A673 (cell line): ENCODE measurements around the gene AMACR. TPM values are rescaled to one million over a fixed set of nuclear protein-coding genes. Genes with fewer than 3 reads are reported as not detected.
A peak's percentile ranks its signal among the peaks of the same experiment; 100 is the strongest.

Experiments used
- Bru-seq: library from RNA; stranded (reverse); fragments of 400-500 nt; gene quantifications from one replicate; lab custom pipeline; 2021; lab: Mats Ljungman, UMichigan
- BruChase-seq, 2 experiments: library from RNA; stranded (reverse); fragments of 400-500 nt; gene quantifications; one replicate each; lab custom pipeline; 2021; lab: Mats Ljungman, UMichigan
- BruUV-seq: library from RNA; stranded (reverse); fragments of 400-500 nt; replicated peaks from 2 replicates; lab custom pipeline; 2021; lab: Mats Ljungman, UMichigan
- CTCF ChIA-PET: fragments of 300-600 bp; sonication (Branson Sonifier 250); formaldehyde crosslinking; loops from one replicate; lab custom pipeline; 2022; ENCODE audit warnings: antibody characterized with exemption; lab: Charles Lee
- POLR2A ChIA-PET: fragments of 300-600 bp; sonication (Branson Sonifier 250); formaldehyde crosslinking; loops from one replicate; lab custom pipeline; 2022; ENCODE audit warnings: antibody characterized with exemption; ENCODE audit not compliant: low non-redundant PET; lab: Charles Lee
- DNase-seq: peaks from one replicate; pipeline ENCODE4 v3.0.0-alpha.2; 2015; ENCODE audit warnings: low spot score
- H3K27ac ChIP-seq: fragments of 200-600 bp; sonication (generic); 2 replicates; pipeline ENCODE4 v1.5.1; 2016; ENCODE audit warnings: mixed run types, low read depth, mild to moderate bottlenecking, mixed read lengths, antibody characterized with exemption, low read length; ENCODE audit not compliant: poor library complexity, severe bottlenecking
- H3K27me3 ChIP-seq: fragments of 200-600 bp; sonication (generic); replicated peaks from 2 replicates; pipeline ENCODE4 v1.6.1; 2017; ENCODE audit warnings: mixed run types, low read depth, mild to moderate bottlenecking, mixed read lengths, antibody characterized with exemption, low read length; ENCODE audit not compliant: insufficient read depth, poor library complexity
- H3K36me3 ChIP-seq: fragments of 200-600 bp; sonication (generic); 2 replicates; pipeline ENCODE4 v1.6.1; 2016; ENCODE audit warnings: mixed run types, mild to moderate bottlenecking, mixed read lengths, antibody characterized with exemption, low read length; ENCODE audit not compliant: insufficient read depth, poor library complexity, severe bottlenecking
- H3K4me1 ChIP-seq: fragments of 200-600 bp; sonication (generic); 2 replicates; pipeline ENCODE4 v1.6.1; 2017; ENCODE audit warnings: mixed run types, mild to moderate bottlenecking, mixed read lengths, antibody characterized with exemption, low read length; ENCODE audit not compliant: insufficient read depth, poor library complexity, severe bottlenecking
- H3K4me3 ChIP-seq: fragments of 200-600 bp; sonication (generic); 2 replicates; pipeline ENCODE4 v1.5.1; 2016; ENCODE audit warnings: low read depth, mixed run types, mild to moderate bottlenecking, mixed read lengths, low read length; ENCODE audit not compliant: poor library complexity, severe bottlenecking
- H3K9me3 ChIP-seq: fragments of 200-600 bp; sonication (generic); 2 replicates; pipeline ENCODE4 v1.6.1; 2016; ENCODE audit warnings: mixed run types, low read depth, mild to moderate bottlenecking, mixed read lengths, antibody characterized with exemption, low read length; ENCODE audit not compliant: poor library complexity, severe bottlenecking
- CTCF ChIP-seq: fragments of 300-800, 200-600 bp; sonication (generic); conservative IDR thresholded peaks from 2 replicates; pipeline ENCODE4 v1.5.1; 2017; ENCODE audit warnings: low read depth, mild to moderate bottlenecking, antibody characterized with exemption, low read length, moderate library complexity, mixed read lengths
- EZH2 ChIP-seq: fragments of 200-600 bp; sonication (generic); IDR thresholded peaks from 2 replicates; pipeline ENCODE4 v1.6.1; 2017; ENCODE audit warnings: borderline replicate concordance, low read depth, mild to moderate bottlenecking, mixed read lengths, antibody characterized with exemption, low read length; ENCODE audit not compliant: poor library complexity, severe bottlenecking
- intact Hi-C: fragments of 100-400 bp; cut with micrococcal nuclease; formaldehyde crosslinking; loops from one replicate; pipeline ENCODE4 v1.10.0; 2022; ENCODE audit not compliant: unreplicated experiment
- long read RNA-seq: library from polyadenylated mRNA; stranded (forward); transcript quantifications from one replicate; pipeline ENCODE4 v2.0.0, GENCODE V29; 2022
- total RNA-seq: library from RNA; stranded (reverse); gene quantifications from 2 replicates; pipeline ENCODE4 v1.2.3, GENCODE V29; 2021

Gene AMACR
- total RNA-seq, result 11.8 and 13.9 TPM in 2 replicates
- Bru-seq, nascent RNA, result percentile 65 among the genes with signal in this experiment
- percentile 67 among the genes with signal in this experiment for BruChase-seq, experiment 1, labeled RNA remaining after a 2-hour chase
- BruChase-seq, experiment 2, labeled RNA remaining after a 6-hour chase, result percentile 62 among the genes with signal in this experiment
- long read RNA-seq, full-length matches to known transcripts, result 18 of 20 reads
- long read RNA-seq, partial matches to known transcripts, result 0 of 20 reads
- long read RNA-seq, other reads (novel, unspliced or antisense), result 2 of 20 reads

GRCh38 chr5:34007621-34008600, at the start of gene AMACR:
Gene AMACR (minus strand): TSS chr5:34008050. CDS start chr5:34008019, 31 bp downstream.
- CTCF ChIA-PET, result no interaction called here
- no TSS peak for BruUV-seq

GRCh38 chr5:34057569-34057968, 49.7 kb upstream of the AMACR start:
- CTCF ChIA-PET, result no interaction called here
- Histone ChIP-seq H3K27ac (no peak overlapping the region), H3K36me3 (no peaks in the 10 kb centered on the region), H3K27me3 (no peaks in the 10 kb centered on the region), H3K4me1 (peaks cover 6% of the 10 kb centered on the region), H3K4me3 (no peak overlapping the region), H3K9me3 (no peaks in the 10 kb centered on the region)
- intact Hi-C loops, result no loop called here
- no TSS peak for BruUV-seq
- TF ChIP-seq EZH2 (no peak), CTCF (no peak)
- no peak for DNase-seq
- POLR2A ChIA-PET, result no interaction called here

More at GRCh38 chr5:34007621-34008600, at the start of gene AMACR:
- no peaks in the 10 kb centered on the region for H3K9me3 ChIP-seq
- POLR2A ChIA-PET, result interaction anchor here (0.7 kb wide), 2 partner anchors 12 to 921 kb away, joined by 3 to 4 read pairs; no protein-coding TSS in a partner anchor
- H3K4me3 ChIP-seq, result peak within 1 kb of the TSS; percentile 77
- H3K4me1 ChIP-seq, result peaks cover 13% of the 10 kb centered on the region
- H3K27me3 ChIP-seq, result no peaks in the 10 kb centered on the region
- peak within 1 kb of the TSS; percentile 82 for H3K27ac ChIP-seq
- intact Hi-C loops, result no loop called here
- no peaks in the 10 kb centered on the region for H3K36me3 ChIP-seq
- no peak for TF ChIP-seq EZH2
- no peak for TF ChIP-seq CTCF
- peak; percentile 96 for DNase-seq

- no peak for DNase-seq
- no peaks in the 10 kb centered on the region for H3K9me3 ChIP-seq
- H3K27me3 ChIP-seq, result no peaks in the 10 kb centered on the region
- no peak overlapping the region for H3K27ac ChIP-seq
- intact Hi-C loops, result no loop called here
- TF ChIP-seq EZH2 (no peak), CTCF (no peak)
- no peaks in the 10 kb centered on the region for H3K36me3 ChIP-seq
- BruUV-seq, result no TSS peak
- CTCF ChIA-PET, result no interaction called here
- H3K4me3 ChIP-seq, result no peak overlapping the region
- POLR2A ChIA-PET, result no interaction called here
- peaks cover 9% of the 10 kb centered on the region for H3K4me1 ChIP-seq
These were observed 49.3 kb upstream of the AMACR start for GRCh38 chr5:34057118-34057517.
